Muscle of back (tissue), 13 donors: Measurements from ENCODE around the gene PHETA1. TPM values are rescaled to one million over a fixed set of nuclear protein-coding genes. Genes with fewer than 3 reads are reported as not detected.

Experiments
- DNase-seq, 3 donors: peaks; one replicate each; pipeline versions ENCODE4 v3.0.0 to v3.0.0-alpha.2; 2013
- long read RNA-seq, 9 donors: transcript quantifications; one replicate each; lab custom pipeline, GENCODE V29; 2026
- polyA plus RNA-seq, 10 donors: library from polyadenylated mRNA; unstranded; fragments of 120-200 nt; gene quantifications; one replicate each; pipeline ENCODE4 v1.2.1, GENCODE V29; 2013; ENCODE audit not compliant: insufficient read length in 10 of 10

The PHETA1 gene
- 1 to 10 TPM; 5.1 to 9.1 (median 7.7) TPM for polyA plus RNA-seq
- long read RNA-seq, donor 1: 0 reads
- long read RNA-seq, donor 2: 0 reads
- long read RNA-seq, donor 3: 0 reads
- long read RNA-seq, donor 4: 0 reads
- long read RNA-seq, donor 5, partial matches to known transcripts: 0 of 1 reads
- long read RNA-seq, donor 5, other reads (novel, unspliced or antisense): 0 of 1 reads
- long read RNA-seq, donor 6, partial matches to known transcripts: 48 of 48 reads
- long read RNA-seq, donor 6, other reads (novel, unspliced or antisense): 0 of 48 reads
- long read RNA-seq, donor 7: 0 reads
- long read RNA-seq, donor 8: 0 reads
- long read RNA-seq, donor 9: 0 reads

GRCh38 chr12:111368788-111369495 is at the start of gene PHETA1:
Gene PHETA1, minus strand, starts transcription at chr12:111369095. Its CDS starts 5,668 bp downstream, at chr12:111363427.
- DNase-seq: peak; percentile 85 to 97 (median 93)

- DNase-seq: no peak
These were observed 49.6 kb upstream of the PHETA1 start for GRCh38 chr12:111418594-111418880.

- no peak for DNase-seq
These were observed 49.1 kb upstream of the PHETA1 start for GRCh38 chr12:111417784-111418593.

- no peak for DNase-seq
These were observed 48.4 kb upstream of the PHETA1 start for GRCh38 chr12:111417290-111417689.

- no peak for DNase-seq
These were observed 45.9 kb upstream of the PHETA1 start for GRCh38 chr12:111414711-111415252.

GRCh38 chr12:111413442-111414086 is 44.7 kb upstream of the PHETA1 start:
- DNase-seq: peak in 1 of 3 donors; percentile 25

GRCh38 chr12:111412830-111413441 is 44.0 kb upstream of the PHETA1 start:
- DNase-seq: peak in 1 of 3 donors; percentile 26

GRCh38 chr12:111412007-111412829 is 43.3 kb upstream of the PHETA1 start:
- DNase-seq: peak in 1 of 3 donors; percentile 24

GRCh38 chr12:111411185-111411764 is 42.4 kb upstream of the PHETA1 start:
- no peak for DNase-seq

- DNase-seq: no peak
These were observed 41.7 kb upstream of the PHETA1 start for GRCh38 chr12:111410431-111411184.

GRCh38 chr12:111409780-111410430 is 41.0 kb upstream of the PHETA1 start:
- DNase-seq: peak in 1 of 3 donors; percentile 66

GRCh38 chr12:111409403-111409779 is 40.5 kb upstream of the PHETA1 start:
- no peak for DNase-seq

- peak in 1 of 3 donors; percentile 20 for DNase-seq
These were observed 39.9 kb upstream of the PHETA1 start for GRCh38 chr12:111408686-111409402.

GRCh38 chr12:111408116-111408440 is 39.2 kb upstream of the PHETA1 start:
- DNase-seq: peak in 1 of 3 donors; percentile 18

GRCh38 chr12:111407377-111408115 is 38.7 kb upstream of the PHETA1 start:
- DNase-seq: peak in 1 of 3 donors; percentile 71

GRCh38 chr12:111406474-111407376 is 37.8 kb upstream of the PHETA1 start:
- DNase-seq: peak in 1 of 3 donors; percentile 69
